NCI-H526 (cell line): ENCODE results near the gene UNC5C.

Experiments used
- DNase-seq, 2 experiments: peaks; one replicate each; lab custom pipeline; 2025; lab: John Stamatoyannopoulos, UW

Gene UNC5C

DNA sequence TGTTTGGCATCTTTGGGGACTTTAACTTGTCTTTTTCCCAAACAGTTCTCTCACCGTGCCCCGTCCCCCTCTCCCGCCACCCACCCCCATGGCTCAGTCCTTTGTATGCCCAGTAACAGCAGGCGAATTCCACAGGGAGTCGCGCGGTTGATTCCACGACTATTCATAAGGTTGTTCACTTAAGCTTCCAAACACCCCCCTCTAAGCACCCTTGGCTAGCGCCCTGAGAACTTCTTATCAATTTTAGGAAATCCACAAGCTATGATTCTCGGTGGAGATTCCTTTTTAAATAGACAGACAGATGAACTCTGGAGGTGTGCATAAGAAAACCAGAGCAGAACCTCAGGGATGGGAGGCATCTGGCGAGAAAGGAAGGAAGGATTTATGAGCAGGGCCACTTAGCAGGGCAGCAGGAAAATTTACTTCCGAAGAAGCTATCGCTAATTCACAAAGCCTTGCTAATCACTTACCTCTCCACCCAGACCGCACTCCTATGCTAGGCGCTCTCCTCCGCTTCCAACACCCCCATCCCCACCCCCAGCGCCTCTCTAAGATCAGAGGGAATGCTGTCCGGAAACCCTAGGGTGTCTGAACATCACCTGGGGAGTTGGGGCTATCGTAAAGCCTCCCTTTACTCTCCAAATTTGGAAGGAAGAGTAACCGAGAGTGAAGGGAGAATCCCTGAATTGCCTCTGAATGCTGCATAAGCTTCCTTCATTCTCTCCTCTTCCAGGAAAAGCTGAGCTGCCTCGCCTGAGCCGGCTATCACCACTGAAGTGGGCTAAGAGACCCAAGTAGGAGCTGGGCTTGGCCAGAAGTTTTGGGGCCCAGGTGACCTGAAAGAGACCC lies 1.7 kb downstream of the UNC5C start:
- no peak for DNase-seq

DNA sequence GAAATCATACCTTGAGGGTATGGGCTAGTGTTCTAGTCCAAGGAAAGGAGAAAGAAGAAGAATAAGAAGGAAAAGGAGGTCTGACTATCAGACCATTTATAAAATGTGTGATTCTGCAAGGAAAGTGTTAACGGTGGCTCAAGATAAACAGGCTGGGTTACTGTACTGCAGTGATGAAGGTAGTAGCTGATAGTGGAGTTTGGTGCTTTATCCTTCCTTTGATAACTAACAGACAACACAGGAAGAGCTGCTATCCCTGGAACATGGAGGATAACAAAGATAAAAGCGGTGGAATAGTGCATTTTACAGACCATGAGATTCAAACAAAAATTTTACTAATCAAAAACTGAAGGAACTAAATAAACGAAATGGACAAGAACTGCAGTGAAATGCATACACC lies 2.6 kb downstream of the UNC5C start:
- DNase-seq, result no peak

- DNase-seq, result no peak
Observed at GRCh38 chr4:95545546-95545945, 3.2 kb downstream of the UNC5C start.

- no peak for DNase-seq
Observed at GRCh38 chr4:95544113-95545103, 4.4 kb downstream of the UNC5C start.

DNA sequence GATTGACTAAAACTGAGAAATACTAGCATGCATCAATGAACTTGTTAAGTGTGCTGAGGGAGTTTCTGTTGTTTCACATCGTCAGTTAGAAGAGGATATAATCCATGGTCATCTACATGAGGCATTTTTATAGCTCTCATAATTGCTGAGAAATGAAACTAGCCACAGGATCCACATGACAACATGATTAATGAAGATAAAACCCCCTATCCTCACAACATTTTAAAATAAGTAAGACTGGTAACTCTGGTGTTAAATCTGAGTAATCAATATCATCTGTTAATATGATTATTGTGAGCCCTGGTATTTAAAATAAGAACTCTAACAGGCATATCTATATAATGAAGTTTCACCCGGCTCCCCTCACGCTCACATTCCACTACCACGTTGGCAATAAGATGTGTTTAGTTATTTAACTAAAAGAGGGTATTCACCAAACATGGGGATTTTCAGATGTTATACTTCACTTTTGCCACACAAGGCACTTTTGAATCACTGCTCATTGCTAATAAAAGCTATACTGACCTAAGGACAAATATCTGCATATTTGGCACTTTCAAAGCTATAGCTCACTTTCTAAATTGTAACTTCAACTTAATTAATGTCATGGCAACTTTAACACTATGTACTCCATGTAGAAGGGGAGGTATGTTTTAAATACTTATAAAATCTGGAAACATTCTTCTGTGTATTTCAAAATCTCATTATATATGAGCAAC lies 6.7 kb downstream of the UNC5C start:
- DNase-seq, result no peak

GRCh38 chr4:95541094-95541493 lies 7.7 kb downstream of the UNC5C start:
- no peak for DNase-seq

DNA sequence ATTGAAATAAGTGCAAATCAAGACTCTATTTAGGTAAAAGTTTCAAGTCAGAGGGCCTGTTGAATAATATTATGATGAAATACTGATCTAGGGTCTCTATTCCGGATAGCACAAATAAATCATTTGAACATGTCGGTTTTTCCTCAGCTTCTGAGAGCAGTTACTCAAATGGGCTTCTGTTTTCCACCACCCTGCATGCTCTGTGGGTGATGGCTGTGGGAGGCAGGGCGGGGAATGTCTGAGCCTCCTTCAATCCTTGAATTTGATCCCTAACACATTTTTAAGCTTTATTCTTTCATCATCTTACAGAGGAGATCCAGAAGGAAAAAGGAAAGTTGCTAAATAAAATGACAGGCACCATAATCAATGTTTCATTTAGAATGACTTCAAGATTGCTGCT lies 8.5 kb downstream of the UNC5C start:
- DNase-seq, result no peak

DNA sequence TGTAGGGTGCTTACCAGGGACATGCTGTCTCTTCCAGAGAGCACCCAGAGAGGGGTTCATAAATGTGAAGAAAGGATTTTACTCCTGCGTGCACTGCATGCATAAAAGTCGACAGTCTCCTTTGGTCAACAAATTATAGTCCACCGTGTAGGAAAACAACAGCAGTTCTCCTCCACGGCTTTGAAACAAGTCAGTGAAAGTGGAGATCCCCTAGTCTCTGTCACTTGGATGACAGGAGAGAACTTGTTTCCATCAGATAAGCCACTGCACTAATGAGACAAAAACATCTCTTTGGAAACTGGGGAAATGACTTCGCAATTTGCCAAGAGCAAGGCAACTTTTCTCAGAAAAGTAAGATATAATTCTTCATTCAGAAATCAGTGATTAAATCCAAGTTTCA lies 9.7 kb downstream of the UNC5C start:
- no peak for DNase-seq

DNA sequence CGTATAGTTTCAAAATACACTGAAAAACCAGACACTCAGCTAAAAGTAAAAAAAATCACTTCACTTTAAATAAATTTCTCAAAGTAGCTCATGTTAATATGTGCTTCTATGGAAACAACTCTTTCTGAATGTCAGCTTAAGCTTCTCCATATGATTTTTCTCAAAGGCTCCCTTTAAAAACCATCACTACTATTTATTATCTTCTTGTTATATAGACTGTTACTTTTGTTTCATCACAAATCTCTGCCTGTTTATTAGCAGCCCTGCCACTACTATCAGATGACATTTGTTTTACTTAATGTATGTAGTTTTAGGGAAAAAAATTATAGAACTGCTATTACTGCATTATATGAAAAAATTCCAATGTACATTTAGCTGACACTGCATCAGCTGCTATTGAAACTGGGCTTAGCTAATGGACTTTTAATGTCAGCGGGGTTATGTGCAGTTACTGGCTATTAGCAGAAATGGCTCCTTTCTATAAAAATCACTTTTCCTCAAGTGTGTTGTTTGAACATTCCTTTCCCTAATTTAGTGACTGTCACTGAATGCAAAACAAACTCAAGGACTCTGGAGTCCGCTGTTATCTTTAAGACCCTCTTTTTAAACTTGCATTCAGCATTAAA lies 10.8 kb downstream of the UNC5C start:
- no peak for DNase-seq

DNA sequence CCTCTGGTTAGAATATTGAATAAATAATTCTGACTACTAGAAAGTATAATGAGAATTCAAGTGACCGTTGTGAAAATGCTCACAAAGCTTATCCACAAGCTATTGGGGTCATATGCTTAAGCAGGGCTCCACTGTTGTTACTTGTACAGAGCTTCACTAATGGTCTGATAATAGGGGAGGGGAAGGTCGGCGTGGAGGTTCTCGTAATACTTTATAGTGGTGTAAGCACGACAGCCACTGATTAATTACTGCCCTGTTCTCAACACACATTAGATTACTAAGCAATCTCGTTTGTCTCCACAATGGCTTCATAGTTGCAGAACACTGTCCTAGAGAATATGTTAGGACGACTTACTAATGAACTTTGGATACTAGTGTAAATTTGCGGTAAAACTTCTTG lies 11.6 kb downstream of the UNC5C start:
- DNase-seq, result no peak

GRCh38 chr4:95536650-95537049 lies 12.1 kb downstream of the UNC5C start:
- DNase-seq, result no peak

GRCh38 chr4:95535180-95535579 lies 13.6 kb downstream of the UNC5C start:
- DNase-seq, result no peak

GRCh38 chr4:95534032-95534431 lies 14.7 kb downstream of the UNC5C start:
- DNase-seq, result no peak

DNA sequence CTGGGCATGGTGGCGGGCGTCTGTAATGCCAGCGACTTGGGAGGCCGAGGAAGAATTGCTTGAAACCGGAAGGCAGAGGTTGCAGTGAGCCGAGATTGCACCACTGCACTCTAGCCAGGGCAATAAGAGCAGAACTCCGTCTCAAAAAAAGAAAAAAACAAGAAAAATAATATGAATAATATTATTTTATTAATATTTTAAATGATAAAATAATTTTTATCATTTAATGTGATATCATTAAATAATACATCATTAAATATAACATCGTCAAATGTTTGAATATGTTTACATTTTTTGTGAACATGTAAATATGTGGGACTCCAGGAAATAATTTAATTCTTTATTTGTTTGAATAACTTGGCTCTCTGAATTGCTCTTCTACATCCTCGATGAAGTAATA lies 15.5 kb downstream of the UNC5C start:
- no peak for DNase-seq

DNA sequence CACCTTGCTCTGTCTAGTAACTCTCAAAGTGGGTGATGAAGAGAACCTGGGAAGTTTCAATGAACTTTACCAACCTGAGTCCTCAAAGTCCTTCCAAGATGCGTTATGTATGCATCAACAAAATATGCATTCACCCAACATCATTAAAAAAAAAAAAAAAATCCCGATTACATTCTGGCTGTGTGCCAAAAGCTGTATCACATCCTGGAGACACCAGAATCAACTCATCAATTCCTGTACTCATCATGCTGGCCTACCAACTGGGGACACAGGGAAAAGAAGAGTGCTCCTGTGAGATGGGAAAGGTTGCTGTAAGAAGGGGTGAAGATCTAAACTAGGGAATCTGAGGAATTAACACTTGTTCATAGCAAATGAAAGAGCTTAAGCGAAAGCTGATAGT lies 16.5 kb downstream of the UNC5C start:
- DNase-seq, result no peak

DNA sequence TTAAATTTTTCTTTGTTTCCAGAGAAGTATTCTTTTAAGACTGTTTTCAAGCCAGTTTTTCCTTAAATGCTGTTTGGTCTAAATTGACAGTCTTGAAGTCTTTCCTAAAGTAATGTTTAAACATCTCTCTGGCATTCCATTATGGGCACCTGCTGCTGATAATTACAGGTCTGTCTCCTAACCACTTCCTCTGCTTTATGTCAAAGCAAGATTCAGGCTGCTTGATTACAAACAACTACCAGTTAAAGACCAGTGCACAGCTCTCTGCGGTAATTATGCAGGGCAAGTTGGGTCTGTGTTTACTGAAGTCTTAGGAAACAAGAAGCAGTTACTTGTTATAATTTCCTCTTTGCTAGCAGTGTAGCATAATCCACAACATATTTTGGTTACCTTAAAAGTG lies 17.6 kb downstream of the UNC5C start:
- DNase-seq, result no peak

DNA sequence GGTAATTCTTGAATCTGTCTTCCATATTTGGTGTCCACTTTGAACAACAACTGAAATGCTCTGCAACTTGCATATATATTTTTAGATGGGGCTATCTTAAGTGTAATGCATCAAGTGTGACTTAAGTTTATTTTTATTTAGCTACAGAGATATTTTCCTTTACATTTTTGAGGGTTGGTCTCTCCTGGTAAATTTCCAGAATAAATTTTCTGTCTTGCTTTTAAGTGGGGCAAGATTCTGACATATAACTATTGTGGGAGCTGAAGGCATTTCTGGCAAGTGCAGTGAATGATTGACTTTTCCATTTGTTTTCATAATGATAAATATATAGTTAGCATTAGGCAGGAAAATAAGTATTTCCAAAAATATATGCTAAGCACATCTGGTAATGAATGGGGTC lies 18.8 kb downstream of the UNC5C start:
- no peak for DNase-seq

- no peak for DNase-seq
Observed at GRCh38 chr4:95528388-95528948, 20.3 kb downstream of the UNC5C start.

DNA sequence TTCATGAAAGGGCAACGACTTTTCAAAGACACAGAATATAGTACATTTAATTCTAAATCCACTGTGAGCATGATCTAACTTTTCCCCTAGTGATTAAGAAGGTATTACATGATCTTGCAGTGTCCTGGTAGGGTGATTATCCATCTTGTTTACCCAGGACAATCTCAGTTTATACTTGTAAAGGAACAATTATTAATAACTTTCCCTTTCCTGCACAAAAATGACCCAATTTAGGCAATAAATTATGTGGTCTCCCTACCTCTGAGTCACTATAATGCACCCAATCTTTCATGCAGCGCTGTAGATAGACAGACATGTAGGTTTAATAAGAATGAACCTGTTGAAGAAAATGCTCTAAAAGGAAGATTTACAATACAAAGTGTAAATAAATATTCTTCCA lies 22.7 kb downstream of the UNC5C start:
- DNase-seq, result no peak

GRCh38 chr4:95524729-95525128 lies 24.0 kb downstream of the UNC5C start:
- no peak for DNase-seq

DNA sequence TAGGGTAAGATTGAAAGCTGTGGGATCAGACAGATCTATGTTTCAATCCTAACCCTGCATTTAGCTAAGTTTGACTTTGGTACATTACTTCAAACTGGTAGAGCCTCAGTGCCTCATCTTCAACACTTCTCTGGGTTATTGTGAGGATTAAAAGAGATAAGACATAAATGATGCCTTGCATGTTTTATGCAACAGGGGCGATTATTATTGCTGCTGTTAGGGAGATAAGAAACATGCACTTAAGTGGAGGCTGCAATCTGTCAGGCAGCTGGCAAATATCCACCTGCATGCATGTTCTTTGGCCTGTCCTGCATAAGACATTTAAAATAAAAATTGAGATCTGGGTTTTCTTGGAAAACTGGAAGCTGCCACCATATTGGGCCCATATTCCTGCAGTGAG lies 24.6 kb downstream of the UNC5C start:
- DNase-seq, result no peak
